Endometrium (tissue), 2 donors: Measurements from ENCODE around the gene XYLB.

ENCODE experiments used
- FAIRE-seq: peaks from 2 replicates; lab custom pipeline; 2012; peaks lifted over from hg19 to GRCh38; lab: Jason Lieb, UNC
- donor health status: control.
- donor health status: control.

XYLB gene

GRCh38 chr3:38455639-38456430 is 109.2 kb downstream of the XYLB start:
- no peak for FAIRE-seq

- FAIRE-seq: no peak
Measured at GRCh38 chr3:38457111-38458003, 110.8 kb downstream of the XYLB start.

DNA sequence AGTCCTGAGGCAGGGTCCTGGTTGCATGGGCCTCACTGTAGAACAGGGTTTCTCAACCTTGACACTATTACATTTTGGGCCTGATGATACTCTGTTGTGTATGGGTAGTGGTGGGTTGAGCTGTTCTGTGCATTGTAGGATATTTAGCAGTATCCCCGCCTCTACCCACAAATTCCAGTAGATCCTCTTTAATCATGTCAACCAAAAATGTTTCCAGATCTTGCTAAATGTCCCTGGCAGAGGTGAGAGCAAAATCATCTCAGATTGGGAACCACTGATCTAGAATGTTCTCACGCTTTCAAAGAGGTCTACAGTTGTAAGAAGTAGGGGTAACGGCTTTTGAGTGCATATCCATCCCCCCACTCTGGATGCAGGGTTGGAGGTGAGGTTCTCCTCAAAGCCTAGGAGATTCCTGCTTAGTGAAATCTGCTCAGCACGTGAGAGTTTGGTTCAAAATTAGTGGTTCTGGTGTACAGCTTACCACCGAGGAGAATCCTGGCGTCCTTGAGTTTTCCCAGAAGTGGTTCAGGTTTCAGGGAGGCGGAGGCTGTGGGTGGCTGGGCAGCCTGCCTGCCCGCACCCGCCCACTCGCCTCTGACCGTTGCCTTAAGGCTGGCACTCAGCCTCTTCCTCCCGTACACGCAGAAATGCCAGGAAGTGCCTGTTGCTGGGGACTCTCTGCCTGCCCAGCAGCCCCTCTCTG is 112.4 kb downstream of the XYLB start:
- no peak for FAIRE-seq

DNA sequence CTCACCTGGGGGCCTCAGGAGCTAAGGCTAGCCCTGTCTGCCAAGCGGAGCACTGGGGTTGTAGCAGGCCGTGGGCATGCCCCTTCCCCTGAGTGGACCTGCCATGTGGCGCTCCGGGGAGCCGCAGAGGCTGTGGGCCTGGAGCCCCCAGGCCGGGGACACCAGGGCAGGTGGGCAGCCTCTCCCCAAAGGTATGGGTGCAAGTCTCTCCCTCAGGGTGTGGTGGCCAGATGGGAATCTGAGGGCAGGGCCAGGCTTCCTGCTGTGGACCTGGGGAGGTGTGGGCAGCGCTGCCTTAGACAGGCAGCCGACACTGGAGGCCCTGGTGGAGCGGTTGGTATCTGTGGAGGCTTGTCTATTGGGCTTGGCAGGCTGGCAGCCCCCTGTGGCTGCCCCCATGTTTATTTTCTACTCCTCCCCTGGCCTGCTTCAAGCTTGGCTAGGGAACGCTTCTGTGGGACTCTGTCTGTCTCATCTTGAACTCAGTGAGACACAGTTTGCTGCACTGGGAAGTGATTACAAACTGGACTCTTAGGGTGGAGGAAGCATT is 113.0 kb downstream of the XYLB start:
- no peak for FAIRE-seq

DNA sequence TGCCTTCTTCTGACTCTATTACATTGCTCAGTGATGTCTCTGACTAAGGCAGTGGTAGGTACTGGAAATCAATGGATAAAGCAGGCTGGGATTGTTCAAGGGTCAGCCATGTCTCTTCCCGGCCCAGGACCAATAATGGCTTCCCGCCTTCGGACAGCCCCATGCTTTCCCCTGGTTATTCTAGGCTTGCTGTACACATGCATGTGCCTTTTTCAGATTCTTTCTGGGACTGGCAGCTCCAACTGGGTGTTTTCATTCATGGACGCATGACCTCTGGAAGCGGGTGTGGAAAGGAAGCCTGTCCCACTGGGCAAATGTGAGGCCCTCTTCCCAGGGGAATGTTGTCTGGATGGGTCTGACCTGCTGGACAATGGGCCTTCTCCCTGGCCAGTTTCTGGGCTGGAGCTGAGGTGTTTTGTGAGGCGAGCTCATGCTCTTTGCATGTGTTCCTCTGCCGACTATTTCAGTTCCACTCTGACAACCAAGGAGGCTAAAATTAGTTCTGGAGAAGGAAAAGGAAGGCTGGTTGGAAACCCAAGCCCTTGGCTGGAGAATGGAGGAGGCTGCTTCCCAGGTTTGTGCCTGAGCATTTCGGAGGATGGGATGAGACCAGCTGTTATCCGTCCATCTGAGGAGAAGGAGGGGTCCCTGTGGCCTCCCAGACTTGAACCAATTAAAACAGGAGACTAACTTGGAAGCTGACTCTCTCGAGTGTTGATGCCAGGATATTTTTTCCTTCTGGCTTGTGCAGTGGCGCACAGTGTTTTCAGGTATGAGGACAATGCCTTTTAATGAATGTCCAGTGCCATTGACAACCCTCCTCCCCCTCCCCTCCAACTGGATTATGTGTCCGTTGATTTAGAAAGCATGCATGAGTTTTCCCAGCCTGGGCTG is 114.0 kb downstream of the XYLB start:
- no peak for FAIRE-seq
